GM06990 (cell line): ENCODE results near the gene CERS6.

Experiments
- DNase-seq: peaks from one replicate; pipeline ENCODE4 v3.0.0-alpha.2; 2011; ENCODE audit not compliant: insufficient read length; ENCODE audit errors: extremely low read depth
- H3K27me3 ChIP-seq: replicated peaks from 2 replicates; pipeline ENCODE4 v1.6.0; 2011; ENCODE audit warnings: low read length; ENCODE audit not compliant: control insufficient read depth, insufficient read depth
- H3K36me3 ChIP-seq: 2 replicates; pipeline ENCODE4 v1.5.1; 2011; ENCODE audit warnings: low read length; ENCODE audit not compliant: control insufficient read depth, insufficient read depth
- H3K4me3 ChIP-seq: replicated peaks from 2 replicates; pipeline ENCODE4 v1.5.1; 2011; ENCODE audit warnings: low read depth, mild to moderate bottlenecking, control low read depth, low read length
- TF ChIP-seq, protein P1 (sequence below): IDR thresholded peaks from 2 replicates; pipeline ENCODE4 v1.5.1; 2011; ENCODE audit warnings: low read length, control low read depth, mild to moderate bottlenecking, inconsistent platforms; ENCODE audit not compliant: insufficient read depth, poor library complexity, severe bottlenecking

The CERS6 gene

DNA sequence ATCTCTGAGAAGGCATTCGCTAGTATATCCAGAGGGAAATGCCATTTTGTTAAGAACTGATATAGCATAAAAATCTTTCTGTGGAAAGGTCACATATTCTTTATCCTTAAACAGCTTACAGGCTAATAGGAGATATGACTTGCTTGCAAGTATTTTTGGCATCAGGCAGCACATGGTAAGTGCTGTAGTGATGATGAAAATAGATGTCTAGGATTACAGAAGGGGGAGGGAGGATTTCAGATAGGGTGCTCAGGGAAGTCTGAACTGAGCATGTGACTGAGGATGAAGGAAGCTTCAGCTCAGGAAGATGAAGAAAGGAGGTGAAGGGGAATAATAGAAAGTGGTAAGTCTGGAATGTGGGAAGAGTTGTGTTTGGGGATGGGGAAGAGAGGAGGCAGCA is 187.9 kb downstream of the CERS6 start:
- DNase-seq, result no peak

DNA sequence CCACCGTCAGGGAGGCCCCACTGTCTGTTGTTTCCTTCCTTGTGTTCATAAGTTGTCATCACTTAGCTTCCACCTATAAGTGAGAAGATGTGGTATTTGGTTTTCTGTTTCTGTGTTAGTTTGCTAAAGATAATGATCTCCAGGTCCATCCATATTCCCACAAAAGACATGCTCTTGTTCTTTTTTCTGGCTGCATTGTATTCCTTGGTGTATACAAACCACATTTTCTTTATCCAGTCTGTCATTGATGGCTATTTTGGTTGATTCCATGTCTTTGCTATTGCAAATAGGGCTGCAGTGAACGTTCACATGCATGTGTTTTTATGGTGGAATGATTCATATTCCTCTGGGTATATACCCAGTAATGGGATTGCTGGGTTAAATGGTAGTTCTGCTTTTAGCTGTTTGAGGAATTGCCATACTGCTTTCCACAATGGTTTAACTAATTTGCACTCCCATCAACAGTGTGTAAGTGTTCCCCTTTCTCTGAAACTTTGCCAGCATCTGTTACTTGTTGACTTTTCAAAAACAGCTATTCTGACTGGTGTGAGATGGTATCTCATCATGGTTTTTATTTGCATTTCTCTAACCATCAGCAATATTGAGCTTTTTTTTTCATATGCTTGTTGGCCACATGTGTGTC is 189.7 kb downstream of the CERS6 start:
- no peak overlapping the region for H3K4me3 ChIP-seq
- no peak for DNase-seq
- H3K27me3 ChIP-seq, result no peaks in the 10 kb centered on the region
- TF ChIP-seq, protein P1, sequence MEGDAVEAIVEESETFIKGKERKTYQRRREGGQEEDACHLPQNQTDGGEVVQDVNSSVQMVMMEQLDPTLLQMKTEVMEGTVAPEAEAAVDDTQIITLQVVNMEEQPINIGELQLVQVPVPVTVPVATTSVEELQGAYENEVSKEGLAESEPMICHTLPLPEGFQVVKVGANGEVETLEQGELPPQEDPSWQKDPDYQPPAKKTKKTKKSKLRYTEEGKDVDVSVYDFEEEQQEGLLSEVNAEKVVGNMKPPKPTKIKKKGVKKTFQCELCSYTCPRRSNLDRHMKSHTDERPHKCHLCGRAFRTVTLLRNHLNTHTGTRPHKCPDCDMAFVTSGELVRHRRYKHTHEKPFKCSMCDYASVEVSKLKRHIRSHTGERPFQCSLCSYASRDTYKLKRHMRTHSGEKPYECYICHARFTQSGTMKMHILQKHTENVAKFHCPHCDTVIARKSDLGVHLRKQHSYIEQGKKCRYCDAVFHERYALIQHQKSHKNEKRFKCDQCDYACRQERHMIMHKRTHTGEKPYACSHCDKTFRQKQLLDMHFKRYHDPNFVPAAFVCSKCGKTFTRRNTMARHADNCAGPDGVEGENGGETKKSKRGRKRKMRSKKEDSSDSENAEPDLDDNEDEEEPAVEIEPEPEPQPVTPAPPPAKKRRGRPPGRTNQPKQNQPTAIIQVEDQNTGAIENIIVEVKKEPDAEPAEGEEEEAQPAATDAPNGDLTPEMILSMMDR, result no peak
- no peaks in the 10 kb centered on the region; the same call in 1 of the 2 replicates for H3K36me3 ChIP-seq

More for the DNA sequence above, 187.9 kb downstream of the CERS6 start:
- no peaks in the 10 kb centered on the region; the same call in 1 of the 2 replicates for H3K36me3 ChIP-seq
- TF ChIP-seq, protein P1, result no peak
- H3K4me3 ChIP-seq, result no peak overlapping the region
- H3K27me3 ChIP-seq, result no peaks in the 10 kb centered on the region

DNA sequence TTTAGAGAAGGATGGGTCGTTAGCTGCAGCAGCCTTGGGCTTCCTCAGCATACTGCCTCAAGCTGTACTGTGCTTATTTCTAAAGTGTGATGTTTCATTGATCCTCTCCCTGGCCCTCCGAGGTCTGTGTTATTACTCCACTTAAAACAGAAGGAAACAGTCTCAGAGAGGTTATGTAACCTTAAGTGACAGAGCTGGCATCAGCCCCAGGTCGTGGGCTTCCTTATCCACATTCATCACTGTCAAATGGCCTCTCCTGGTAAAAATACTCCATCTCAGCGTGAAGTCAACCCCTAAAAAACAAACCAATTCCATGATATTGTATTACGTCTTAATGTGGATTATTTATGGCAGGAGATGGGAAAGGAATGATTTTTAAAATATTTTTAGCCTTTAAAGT is 193.0 kb downstream of the CERS6 start:
- DNase-seq, result no peak
- TF ChIP-seq, protein P1, result no peak
- Histone ChIP-seq H3K36me3 (no peaks in the 10 kb centered on the region; the same call in 1 of the 2 replicates), H3K27me3 (no peaks in the 10 kb centered on the region), H3K4me3 (no peak overlapping the region)

DNA sequence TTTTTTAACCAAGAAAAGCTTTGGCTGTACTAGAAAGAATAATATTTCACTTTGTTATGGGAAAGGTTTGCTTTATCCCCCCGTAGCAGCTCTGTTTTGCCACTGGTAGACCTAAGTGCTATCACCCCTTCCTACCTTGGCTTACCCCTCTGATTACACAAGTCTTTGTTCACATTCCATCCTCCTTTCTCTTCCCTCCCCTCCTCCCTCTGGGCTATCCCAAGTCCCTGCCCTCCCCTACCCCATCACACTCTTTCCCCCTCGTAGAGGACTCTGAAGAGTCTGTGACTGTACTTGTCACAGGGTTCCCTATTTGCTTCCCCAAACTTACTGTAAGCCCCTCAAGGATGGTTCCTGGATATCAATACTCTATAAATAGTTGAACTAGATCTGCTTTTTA is 193.5 kb downstream of the CERS6 start:
- Histone ChIP-seq H3K4me3 (no peak overlapping the region), H3K36me3 (no peaks in the 10 kb centered on the region), H3K27me3 (no peaks in the 10 kb centered on the region)
- no peak for DNase-seq
- TF ChIP-seq, protein P1, result no peak

DNA sequence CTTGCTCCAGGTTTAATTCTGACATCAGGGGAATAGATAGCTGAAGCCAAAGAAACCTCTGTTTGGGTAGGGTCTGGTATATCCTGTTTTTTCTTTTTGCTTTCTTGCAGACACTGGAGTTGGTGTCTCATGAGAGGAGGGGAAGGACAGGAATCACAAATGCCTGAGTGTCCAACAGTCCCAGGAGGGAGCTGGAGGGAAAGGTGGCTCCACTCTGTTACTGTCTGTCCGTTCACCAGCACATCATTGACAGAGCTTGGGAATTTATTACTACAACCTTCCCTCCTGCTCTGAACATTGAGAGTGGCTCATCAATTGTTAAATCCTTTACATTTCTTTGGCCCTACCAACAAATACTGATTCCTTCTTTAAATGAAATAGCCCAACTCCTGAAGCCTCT is 194.1 kb downstream of the CERS6 start:
- H3K27me3 ChIP-seq, result no peaks in the 10 kb centered on the region
- TF ChIP-seq, protein P1, result no peak
- no peak overlapping the region for H3K4me3 ChIP-seq
- H3K36me3 ChIP-seq, result no peaks in the 10 kb centered on the region
- DNase-seq, result no peak

DNA sequence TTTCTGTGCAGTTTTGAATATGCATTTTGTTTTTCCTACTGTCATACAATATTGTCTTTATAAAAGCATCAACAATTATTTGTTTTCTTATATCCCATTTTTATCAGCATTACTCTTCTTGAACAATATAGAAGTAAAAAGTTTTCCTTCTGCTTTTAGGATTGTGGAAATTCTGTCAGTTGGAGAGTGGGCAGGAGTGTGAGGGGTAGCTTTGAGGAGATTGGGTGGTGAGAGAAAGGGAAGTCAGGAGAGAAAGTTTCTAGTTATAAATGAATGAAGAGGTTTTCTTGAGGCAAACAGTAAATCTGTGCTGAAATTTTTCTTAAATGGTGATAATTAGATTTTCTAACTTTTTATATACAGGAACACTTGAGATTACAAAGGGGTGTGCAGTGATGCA is 194.7 kb downstream of the CERS6 start:
- no peak for DNase-seq
- Histone ChIP-seq H3K4me3 (no peak overlapping the region), H3K36me3 (no peaks in the 10 kb centered on the region), H3K27me3 (no peaks in the 10 kb centered on the region)
- TF ChIP-seq, protein P1, result no peak
